Karpas-422 (cell line): Measurements from ENCODE around the gene ZNF770. TPM values are rescaled to one million over a fixed set of nuclear protein-coding genes. Genes with fewer than 3 reads are reported as not detected.
"Not testable (repeated sequence)": the region's sequence is repeated elsewhere in the genome, so short reads cannot be mapped to it uniquely, and the experiment has no call there.

ENCODE experiments used
- DNase-seq: peaks from one replicate; pipeline ENCODE4 v3.0.0-alpha.2; 2015
- H2AFZ ChIP-seq: fragments of 200-600 bp; sonication (generic); 2 replicates; pipeline ENCODE4 v1.6.1; 2014; ENCODE audit warnings: antibody characterized with exemption, low read length, mixed read lengths
- H3K27ac ChIP-seq: fragments of 200-600 bp; sonication (generic); 2 replicates; pipeline ENCODE4 v1.5.1; 2014; ENCODE audit warnings: mild to moderate bottlenecking, low read length, moderate library complexity
- H3K27me3 ChIP-seq: fragments of 200-600 bp; sonication (generic); 2 replicates; pipeline ENCODE4 v1.6.1; 2014; ENCODE audit warnings: low read length, mixed read lengths
- H3K36me3 ChIP-seq: fragments of 200-600 bp; sonication (generic); 2 replicates; pipeline ENCODE4 v1.6.1; 2014; ENCODE audit warnings: low read length, mixed read lengths; ENCODE audit not compliant: insufficient read depth
- H3K4me1 ChIP-seq: fragments of 200-600 bp; sonication (generic); 2 replicates; pipeline ENCODE4 v1.6.1; 2014; ENCODE audit warnings: mild to moderate bottlenecking, low read length, mixed read lengths
- H3K4me2 ChIP-seq: fragments of 200-600 bp; sonication (generic); 2 replicates; pipeline ENCODE4 v1.6.1; 2014; ENCODE audit warnings: low read length, low read depth, mild to moderate bottlenecking; ENCODE audit not compliant: poor library complexity, severe bottlenecking
- H3K4me3 ChIP-seq: fragments of 200-600 bp; sonication (generic); 2 replicates; pipeline ENCODE4 v1.5.1; 2014; ENCODE audit warnings: mild to moderate bottlenecking, antibody characterized with exemption, low read length, mixed read lengths
- H3K79me2 ChIP-seq: fragments of 200-600 bp; sonication (generic); 2 replicates; pipeline ENCODE4 v1.6.1; 2014; ENCODE audit warnings: mild to moderate bottlenecking, low read length, mixed read lengths
- H3K9ac ChIP-seq: fragments of 200-600 bp; sonication (generic); 2 replicates; pipeline ENCODE4 v1.6.0; 2014; ENCODE audit warnings: low read length
- H3K9me2 ChIP-seq: fragments of 200-600 bp; sonication (generic), shearing (Covaris generic); replicated peaks from 2 replicates; pipeline ENCODE4 v1.6.0; 2014; ENCODE audit warnings: mild to moderate bottlenecking, low read length, moderate library complexity; ENCODE audit not compliant: insufficient read depth
- H3K9me3 ChIP-seq: fragments of 300-700, 200-600 bp; sonication (generic); 2 replicates; pipeline ENCODE4 v1.6.1; 2014; ENCODE audit warnings: low read length, mixed read lengths
- H4K20me1 ChIP-seq: fragments of 200-600 bp; sonication (generic); 2 replicates; pipeline ENCODE4 v1.6.1; 2014; ENCODE audit warnings: mild to moderate bottlenecking, antibody characterized with exemption, low read length, low read depth; ENCODE audit not compliant: insufficient read depth
- total RNA-seq: library from RNA; depleted of rRNA; stranded (reverse); fragments of >200 nt; shearing (Covaris generic); gene quantifications from 2 replicates; pipeline ENCODE4 v1.2.3, GENCODE V29; 2014; ENCODE audit warnings: low replicate concordance

ZNF770 gene
- total RNA-seq, 1 experiment from 2014 or later: 47.5 TPM

DNA sequence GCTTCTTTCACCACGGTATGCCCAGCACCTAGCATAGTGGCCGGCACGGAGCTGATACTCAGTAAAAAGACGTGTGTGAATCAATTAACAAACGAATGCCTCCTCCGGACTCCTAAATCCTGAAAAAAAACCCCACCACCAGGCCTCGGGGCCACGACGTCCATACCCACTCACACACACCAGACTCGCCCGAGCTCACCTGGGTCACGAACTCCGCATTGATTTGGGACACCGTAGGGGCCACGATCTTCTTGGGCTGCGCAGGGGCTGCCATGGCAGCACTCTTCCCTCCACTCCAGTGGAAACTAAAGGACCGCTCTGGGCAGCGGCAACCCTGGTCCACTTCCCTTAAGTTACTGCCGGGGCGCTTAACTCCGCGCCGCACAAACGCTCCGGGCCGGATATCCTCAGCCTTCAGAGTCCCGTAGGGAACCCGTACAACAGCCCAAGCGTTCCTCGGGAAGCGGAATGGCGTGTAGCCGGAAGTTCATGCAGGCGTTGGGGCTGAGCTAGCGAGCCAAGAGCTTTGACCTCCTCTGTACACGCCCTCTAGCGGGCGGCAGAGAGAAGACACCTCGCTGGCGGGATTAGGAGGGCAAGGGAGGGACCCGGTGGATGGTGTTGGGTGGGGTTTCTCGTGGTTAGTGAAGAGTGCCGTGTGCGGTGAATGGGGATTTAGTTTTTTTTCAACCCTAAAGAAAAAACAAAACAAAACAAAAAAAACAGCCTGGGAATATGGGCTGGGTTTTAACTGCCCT is 18.6 kb downstream of the ZNF770 start, which contains the start of gene AQR:
Gene AQR, minus strand, starts transcription at position 403 of the 758 bp plus-strand sequence. Its CDS starts 129 bp downstream, at position 274.
- Histone ChIP-seq H3K79me2 (peaks cover 50% of the 10 kb centered on the region), H2AFZ (peak within 1 kb of the TSS; percentile 87), H3K36me3 (no peaks in the 10 kb centered on the region; the same call in 1 of the 2 replicates), H3K4me1 (peaks cover 30% of the 10 kb centered on the region), H3K9me3 (no peaks in the 10 kb centered on the region), H3K27ac (no peak within 1 kb of the TSS), H3K4me2 (peak within 1 kb of the TSS; percentile 82), H3K27me3 (no peaks in the 10 kb centered on the region), H3K4me3 (peak within 1 kb of the TSS; percentile 80), H4K20me1 (peaks cover under 1% of the 10 kb centered on the region; the same call in 1 of the 2 replicates), H3K9me2 (no peaks in the 10 kb centered on the region), H3K9ac (peak within 1 kb of the TSS; percentile 85)
- peak; percentile 99 for DNase-seq

GRCh38 chr15:34964277-34964676 is 23.8 kb downstream of the ZNF770 start:
- no peaks in the 10 kb centered on the region for H3K9me2 ChIP-seq
- peaks cover 25% of the 10 kb centered on the region; the same call in 1 of the 2 replicates for H3K36me3 ChIP-seq
- DNase-seq: no peak

DNA sequence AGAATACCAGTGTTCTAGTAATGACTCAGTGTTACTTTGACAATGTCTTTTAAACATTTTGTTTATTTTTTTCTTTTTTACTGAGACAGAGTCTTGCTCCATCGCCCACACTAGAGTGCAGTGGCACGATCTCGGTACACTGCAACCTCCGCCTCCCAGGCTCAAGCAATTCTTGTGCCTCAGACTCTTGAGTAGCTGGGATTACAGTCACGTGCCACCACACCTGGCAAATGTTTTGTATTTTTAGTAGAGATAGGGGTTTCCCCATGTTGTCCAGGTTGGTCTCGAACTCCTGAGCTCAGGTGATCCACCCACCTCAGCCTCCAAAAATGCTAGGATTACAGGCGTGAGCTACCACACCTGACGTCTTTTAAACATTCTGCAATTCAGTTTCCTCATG is 34.2 kb downstream of the ZNF770 start:
- peaks cover 70% of the 10 kb centered on the region for H3K79me2 ChIP-seq
- DNase-seq: no peak
- no peaks in the 10 kb centered on the region for H3K9me2 ChIP-seq
- H3K9ac ChIP-seq: no peak overlapping the region
- H3K9me3 ChIP-seq: no peaks in the 10 kb centered on the region
- no peaks in the 10 kb centered on the region for H4K20me1 ChIP-seq
- H3K4me3 ChIP-seq: no peak overlapping the region
- peaks cover 26% of the 10 kb centered on the region for H3K36me3 ChIP-seq
- no peak overlapping the region for H3K4me2 ChIP-seq
- H3K4me1 ChIP-seq: no peaks in the 10 kb centered on the region
- H3K27ac ChIP-seq: no peak overlapping the region
- H2AFZ ChIP-seq: no peak overlapping the region
- H3K27me3 ChIP-seq: no peaks in the 10 kb centered on the region

More at GRCh38 chr15:34964277-34964676, 23.8 kb downstream of the ZNF770 start:
- Histone ChIP-seq H3K9me3 (no peaks in the 10 kb centered on the region), H3K27me3 (no peaks in the 10 kb centered on the region), H3K9ac (no peak overlapping the region), H3K4me1 (peaks cover 30% of the 10 kb centered on the region), H3K79me2 (peaks cover 86% of the 10 kb centered on the region), H3K4me3 (no peak overlapping the region), H4K20me1 (peaks cover 4% of the 10 kb centered on the region; the same call in 1 of the 2 replicates), H3K4me2 (no peak overlapping the region), H3K27ac (no peak overlapping the region), H2AFZ (no peak overlapping the region)

- Histone ChIP-seq H3K4me3 (no peak overlapping the region), H3K27ac (no peak overlapping the region), H3K9ac (no peak overlapping the region), H3K36me3 (peaks cover 30% of the 10 kb centered on the region), H3K79me2 (peaks cover 67% of the 10 kb centered on the region), H2AFZ (no peak overlapping the region), H3K9me2 (no peaks in the 10 kb centered on the region), H3K9me3 (no peaks in the 10 kb centered on the region), H4K20me1 (no peaks in the 10 kb centered on the region), H3K4me2 (no peak overlapping the region), H3K4me1 (no peaks in the 10 kb centered on the region), H3K27me3 (no peaks in the 10 kb centered on the region)
- no peak for DNase-seq
These were observed 35.6 kb downstream of the ZNF770 start for GRCh38 chr15:34952481-34952880.

DNA sequence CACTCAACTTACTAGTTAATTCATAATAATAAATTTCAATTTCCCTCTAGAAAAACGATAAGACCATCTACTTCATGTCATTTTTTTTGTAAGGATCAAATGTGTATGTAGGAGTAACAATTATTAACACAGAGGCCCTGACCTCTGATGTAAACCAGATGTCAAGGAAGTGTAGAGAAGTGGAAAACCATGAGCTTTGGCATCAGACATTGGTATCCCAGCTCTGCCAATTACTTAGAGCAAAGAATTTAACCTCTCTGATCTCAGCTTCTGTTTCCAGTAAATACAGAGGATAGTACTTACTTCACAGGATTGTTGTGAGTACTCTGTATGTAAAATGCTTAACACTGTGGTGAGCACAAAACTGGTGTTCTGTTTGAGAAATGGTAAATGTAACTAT is 36.1 kb downstream of the ZNF770 start:
- Histone ChIP-seq H3K27me3 (no peaks in the 10 kb centered on the region), H3K79me2 (peaks cover 63% of the 10 kb centered on the region), H3K27ac (no peak overlapping the region), H3K9me3 (no peaks in the 10 kb centered on the region), H3K4me3 (no peak overlapping the region), H3K4me1 (no peaks in the 10 kb centered on the region), H3K4me2 (no peak overlapping the region), H3K9me2 (no peaks in the 10 kb centered on the region), H4K20me1 (no peaks in the 10 kb centered on the region), H2AFZ (no peak overlapping the region), H3K36me3 (peaks cover 30% of the 10 kb centered on the region), H3K9ac (no peak overlapping the region)
- no peak for DNase-seq

- H4K20me1 ChIP-seq: no peaks in the 10 kb centered on the region
- no peaks in the 10 kb centered on the region for H3K9me3 ChIP-seq
- 0 out of 2 replicates have a peak, but pooled peaks cover 4% of the 10 kb centered on the region for H3K79me2 ChIP-seq
- H3K27ac ChIP-seq: no peak overlapping the region
- no peak for DNase-seq
- H3K36me3 ChIP-seq: peaks cover 37% of the 10 kb centered on the region; the same call in 1 of the 2 replicates
- H3K27me3 ChIP-seq: no peaks in the 10 kb centered on the region
- H3K9ac ChIP-seq: no peak overlapping the region
- H3K4me2 ChIP-seq: no peak overlapping the region
- no peak overlapping the region for H2AFZ ChIP-seq
- no peaks in the 10 kb centered on the region for H3K4me1 ChIP-seq
- no peaks in the 10 kb centered on the region for H3K9me2 ChIP-seq
- no peak overlapping the region for H3K4me3 ChIP-seq
These were observed 43.2 kb downstream of the ZNF770 start for GRCh38 chr15:34944936-34945335.

- no peaks in the 10 kb centered on the region for H3K9me2 ChIP-seq
- no peak overlapping the region for H2AFZ ChIP-seq
- no peaks in the 10 kb centered on the region for H3K4me1 ChIP-seq
- H3K27me3 ChIP-seq: no peaks in the 10 kb centered on the region
- no peaks in the 10 kb centered on the region for H4K20me1 ChIP-seq
- 0 out of 2 replicates have a peak, but pooled peaks cover 4% of the 10 kb centered on the region for H3K79me2 ChIP-seq
- DNase-seq: no peak
- H3K9me3 ChIP-seq: no peaks in the 10 kb centered on the region
- no peak overlapping the region for H3K4me3 ChIP-seq
- H3K27ac ChIP-seq: no peak overlapping the region
- no peak overlapping the region for H3K9ac ChIP-seq
- H3K4me2 ChIP-seq: no peak overlapping the region
- H3K36me3 ChIP-seq: peaks cover 42% of the 10 kb centered on the region; the same call in 1 of the 2 replicates
These were observed 44.4 kb downstream of the ZNF770 start for GRCh38 chr15:34943711-34944110.

DNA sequence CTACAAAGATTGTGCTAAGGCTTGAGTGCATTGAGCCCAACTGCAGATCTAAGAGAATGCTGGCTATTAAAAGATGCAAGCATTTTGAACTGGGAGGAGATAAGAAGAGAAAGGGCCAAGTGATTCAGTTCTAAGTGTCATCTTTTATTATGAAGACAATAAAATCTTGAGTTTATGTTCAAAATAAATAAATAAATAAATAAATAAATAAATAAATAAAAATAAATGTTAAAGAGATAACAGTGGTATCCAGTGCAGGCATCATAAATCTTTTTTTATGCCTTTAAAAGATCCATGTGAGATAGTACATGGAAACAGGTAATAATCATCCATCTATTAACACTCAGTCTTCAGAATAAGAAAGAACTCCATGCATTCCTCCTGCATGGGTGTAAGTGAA is 44.8 kb downstream of the ZNF770 start:
- H3K36me3 ChIP-seq: peaks cover 42% of the 10 kb centered on the region; the same call in 1 of the 2 replicates
- H3K27me3 ChIP-seq, H2AFZ ChIP-seq, DNase-seq, H3K9ac ChIP-seq, H3K4me2 ChIP-seq, H3K4me3 ChIP-seq, H3K4me1 ChIP-seq, H4K20me1 ChIP-seq, H3K9me2 ChIP-seq, H3K9me3 ChIP-seq, H3K27ac ChIP-seq, H3K79me2 ChIP-seq: not testable (repeated sequence)
